Fibroblast of villous mesenchyme (primary cell): ENCODE results near the gene SGMS2. TPM values are rescaled to one million over a fixed set of nuclear protein-coding genes. Genes with fewer than 3 reads are reported as not detected.

Source experiments
- DNase-seq: peaks from one replicate; pipeline ENCODE4 v3.0.0-alpha.2; 2010; ENCODE audit warnings: low read depth
- H3K4me3 ChIP-seq: 2 replicates; pipeline ENCODE4 v1.5.1; 2011; ENCODE audit warnings: low read depth, mild to moderate bottlenecking, low read length
- total RNA-seq: library from RNA; depleted of rRNA; stranded (reverse); fragments of >200 nt; gene quantifications from 2 replicates; pipeline ENCODE4 v1.2.3, GENCODE V29; 2012
- TF ChIP-seq, protein P1 (sequence below): IDR thresholded peaks from 2 replicates; pipeline ENCODE4 v1.5.1; 2012; ENCODE audit warnings: low read depth, mild to moderate bottlenecking, low read length; ENCODE audit not compliant: insufficient read depth

Gene SGMS2
- total RNA-seq, 1 donor: 186 TPM

DNA sequence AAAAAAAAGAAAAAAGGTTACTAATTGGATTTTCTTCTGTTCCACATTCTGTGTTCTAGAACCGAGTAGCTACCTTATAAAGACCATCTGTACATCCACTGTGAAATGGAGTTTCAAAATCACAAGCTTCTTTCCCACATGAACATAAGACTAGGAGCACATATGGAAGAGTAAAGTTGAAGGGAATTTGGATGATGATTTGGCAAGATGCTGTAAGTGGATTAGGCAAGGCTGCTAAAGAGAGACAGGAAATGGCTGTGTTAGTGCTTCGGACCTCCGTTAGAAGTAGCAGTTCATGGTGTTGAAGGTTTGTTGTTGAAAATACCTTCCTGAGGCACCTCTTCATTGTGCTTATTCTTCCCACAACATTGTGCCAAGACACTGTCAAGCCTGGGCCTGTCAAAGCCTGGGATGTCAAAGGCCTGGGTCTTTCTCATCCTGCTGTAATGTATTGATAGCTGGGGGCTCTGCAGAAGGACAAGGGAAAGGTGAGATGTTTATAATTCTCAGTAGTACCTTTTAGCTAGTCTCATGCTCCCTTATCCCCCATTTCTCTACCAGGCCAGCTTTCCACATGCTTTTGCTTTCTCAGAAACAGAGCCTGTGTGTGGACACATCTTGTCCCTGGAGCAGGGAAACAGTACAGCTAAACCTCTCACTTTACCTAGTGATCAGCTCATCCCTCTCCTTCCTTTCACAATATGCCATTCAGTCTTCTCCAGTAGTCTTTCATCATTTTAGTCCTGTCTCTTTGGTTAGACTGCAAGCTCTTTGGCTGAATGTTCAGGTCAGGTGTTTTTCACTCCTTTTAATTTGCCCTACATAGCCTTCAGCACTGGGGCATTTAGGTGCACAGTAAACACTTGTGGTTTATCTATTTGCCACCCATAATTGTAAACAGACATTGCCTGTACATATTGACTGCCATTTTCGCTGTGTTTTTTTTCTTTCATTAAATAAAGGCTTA, 68.7 kb downstream of the SGMS2 start:
- DNase-seq: peak; percentile 78
- TF ChIP-seq, protein P1, sequence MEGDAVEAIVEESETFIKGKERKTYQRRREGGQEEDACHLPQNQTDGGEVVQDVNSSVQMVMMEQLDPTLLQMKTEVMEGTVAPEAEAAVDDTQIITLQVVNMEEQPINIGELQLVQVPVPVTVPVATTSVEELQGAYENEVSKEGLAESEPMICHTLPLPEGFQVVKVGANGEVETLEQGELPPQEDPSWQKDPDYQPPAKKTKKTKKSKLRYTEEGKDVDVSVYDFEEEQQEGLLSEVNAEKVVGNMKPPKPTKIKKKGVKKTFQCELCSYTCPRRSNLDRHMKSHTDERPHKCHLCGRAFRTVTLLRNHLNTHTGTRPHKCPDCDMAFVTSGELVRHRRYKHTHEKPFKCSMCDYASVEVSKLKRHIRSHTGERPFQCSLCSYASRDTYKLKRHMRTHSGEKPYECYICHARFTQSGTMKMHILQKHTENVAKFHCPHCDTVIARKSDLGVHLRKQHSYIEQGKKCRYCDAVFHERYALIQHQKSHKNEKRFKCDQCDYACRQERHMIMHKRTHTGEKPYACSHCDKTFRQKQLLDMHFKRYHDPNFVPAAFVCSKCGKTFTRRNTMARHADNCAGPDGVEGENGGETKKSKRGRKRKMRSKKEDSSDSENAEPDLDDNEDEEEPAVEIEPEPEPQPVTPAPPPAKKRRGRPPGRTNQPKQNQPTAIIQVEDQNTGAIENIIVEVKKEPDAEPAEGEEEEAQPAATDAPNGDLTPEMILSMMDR: no peak
- H3K4me3 ChIP-seq: no peak overlapping the region

DNA sequence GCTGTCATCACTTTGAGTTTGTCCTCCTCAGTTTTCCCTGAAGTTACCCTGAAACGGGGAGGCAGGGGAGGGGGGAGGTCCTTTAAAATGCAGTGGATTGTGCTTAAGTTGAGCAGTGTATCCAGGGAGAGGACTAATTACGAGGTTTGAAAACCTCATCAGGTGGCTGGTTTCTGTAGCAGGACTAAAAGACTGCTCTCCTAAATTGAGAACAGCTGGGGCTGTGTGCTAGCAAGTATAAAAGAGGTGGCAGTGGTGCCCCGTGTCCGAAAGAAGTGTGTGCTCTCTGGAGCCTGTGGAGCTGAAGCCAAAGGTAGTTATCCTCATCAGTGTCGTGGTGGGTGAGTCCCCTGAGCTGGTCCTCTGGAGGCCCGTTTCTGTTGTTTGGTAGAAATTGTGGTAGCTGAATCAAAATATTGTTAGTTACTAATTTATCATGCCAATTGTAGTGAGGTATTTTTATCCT, 69.4 kb downstream of the SGMS2 start:
- no peak for DNase-seq

DNA sequence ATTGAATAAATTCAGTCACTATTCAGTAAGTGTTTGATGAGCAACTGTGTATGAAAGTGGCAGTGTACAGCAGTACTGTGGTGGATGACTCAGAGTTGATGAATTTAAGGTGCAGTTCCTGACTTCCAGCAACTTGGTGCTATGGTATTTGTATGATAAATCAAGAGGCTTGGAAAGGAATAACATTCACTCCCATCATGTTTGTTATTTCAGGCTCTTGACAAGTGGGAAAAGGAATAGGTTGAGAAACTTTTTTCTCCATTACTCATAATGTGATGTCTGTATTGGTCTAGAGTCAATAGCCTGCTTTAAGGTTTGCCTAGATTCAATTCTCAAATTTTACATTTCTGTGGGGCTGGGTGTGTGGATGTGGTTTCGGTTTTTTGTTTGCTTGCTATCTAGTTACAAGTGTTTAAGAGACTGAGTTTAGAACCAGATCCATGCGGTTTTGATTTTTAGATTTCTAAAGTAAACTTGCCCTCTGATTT, 71.5 kb downstream of the SGMS2 start:
- TF ChIP-seq, protein P1: no peak
- H3K4me3 ChIP-seq: peak overlapping the region; percentile 1
- DNase-seq: peak; percentile 87

More for the DNA sequence above, 69.4 kb downstream of the SGMS2 start:
- TF ChIP-seq, protein P1: no peak
- H3K4me3 ChIP-seq: no peak overlapping the region

DNA sequence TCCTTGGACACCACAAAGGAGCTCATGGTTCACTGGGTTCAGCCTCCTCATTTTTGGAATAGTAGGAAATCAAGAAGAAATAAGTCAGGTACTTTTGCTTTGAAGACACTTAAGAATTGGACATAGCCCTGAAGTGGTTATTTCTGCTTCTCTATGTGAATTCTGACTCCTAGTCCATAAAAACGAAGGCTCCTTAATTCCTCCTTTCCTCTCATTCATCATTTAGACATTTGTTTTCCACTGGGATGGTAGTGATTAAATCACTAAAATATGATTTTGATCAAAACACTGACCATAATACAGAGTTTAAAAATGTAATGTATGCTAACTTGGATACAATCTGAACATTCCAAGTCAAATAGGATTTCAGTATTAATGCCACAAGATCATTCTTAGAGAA, 71.9 kb downstream of the SGMS2 start:
- DNase-seq: no peak

DNA sequence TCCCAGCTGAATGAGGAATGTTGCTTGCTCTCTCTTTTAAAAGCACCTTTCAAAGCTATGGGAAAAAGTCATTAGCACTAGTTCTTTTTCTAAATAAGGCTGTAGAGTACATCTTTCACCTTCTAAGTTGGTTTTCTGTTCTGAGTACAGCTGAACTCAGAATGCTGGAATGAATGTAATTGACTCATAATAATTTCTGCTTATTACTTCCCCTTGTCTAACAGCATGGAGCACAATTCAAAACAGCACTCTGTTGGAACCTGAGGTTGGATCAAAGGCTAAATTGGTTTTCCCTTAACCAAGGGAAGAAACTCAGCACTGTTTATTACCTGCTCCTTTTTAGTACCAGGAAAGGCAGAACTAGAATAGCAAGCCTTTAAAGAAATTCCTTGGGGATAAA, 73.1 kb downstream of the SGMS2 start:
- TF ChIP-seq, protein P1: no peak
- no peak overlapping the region for H3K4me3 ChIP-seq
- no peak for DNase-seq

More for the DNA sequence above, 71.9 kb downstream of the SGMS2 start:
- peak overlapping the region; percentile 1 for H3K4me3 ChIP-seq
- TF ChIP-seq, protein P1: no peak

DNA sequence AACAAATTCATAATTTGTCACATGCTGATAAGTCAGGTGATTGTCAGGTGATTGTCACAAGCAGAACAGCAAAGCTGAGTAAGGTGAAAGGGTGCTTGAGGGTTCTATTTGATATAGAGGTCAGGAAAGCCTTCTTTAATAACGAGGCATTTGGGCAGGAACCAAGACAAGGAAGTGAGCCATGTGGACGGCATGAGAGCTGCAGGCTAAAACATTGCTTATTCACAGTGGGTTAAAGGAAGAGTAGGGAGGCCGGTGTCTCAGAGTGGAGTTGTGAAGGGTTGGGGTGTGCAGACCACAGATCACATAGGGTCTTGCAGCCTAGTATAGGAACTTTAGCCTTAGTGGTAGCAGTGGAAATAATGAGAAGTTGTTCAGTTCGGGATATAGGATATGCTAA, 75.3 kb downstream of the SGMS2 start:
- DNase-seq: no peak
- no peak overlapping the region for H3K4me3 ChIP-seq
- TF ChIP-seq, protein P1: no peak
